Neural cell (in vitro differentiated cells): ENCODE results near the gene EMD. TPM values are rescaled to one million over a fixed set of nuclear protein-coding genes. Genes with fewer than 3 reads are reported as not detected.

Source experiments
- H2AFZ ChIP-seq: fragments of 200-600, 300-800 bp; sonication (generic), shearing (Covaris generic); 2 replicates; pipeline ENCODE4 v1.6.0; 2014; ENCODE audit warnings: low read depth, mild to moderate bottlenecking, antibody characterized with exemption, low read length, moderate library complexity
- H3F3A ChIP-seq: fragments of 200-600 bp; shearing (Covaris generic); 2 replicates; pipeline ENCODE4 v1.6.1; 2016; ENCODE audit warnings: mild to moderate bottlenecking, moderate library complexity, mixed read lengths, antibody characterized with exemption, low read length; ENCODE audit not compliant: insufficient read depth, poor library complexity, severe bottlenecking
- H3K27ac ChIP-seq: fragments of 200-600, 300-800 bp; sonication (generic), shearing (Covaris generic); 2 replicates; pipeline ENCODE4 v1.5.1; 2014; ENCODE audit warnings: mild to moderate bottlenecking, low read length, moderate library complexity
- H3K27me3 ChIP-seq: fragments of 300-800, 200-600 bp; sonication (generic), shearing (Covaris generic); 2 replicates; pipeline ENCODE4 v1.6.0; 2014; ENCODE audit warnings: mild to moderate bottlenecking, low read depth, low read length, moderate library complexity; ENCODE audit not compliant: insufficient read depth
- H3K36me3 ChIP-seq: fragments of 300-800, 200-600 bp; sonication (generic), shearing (Covaris generic); 2 replicates; pipeline ENCODE4 v1.5.1; 2014; ENCODE audit warnings: mild to moderate bottlenecking, antibody characterized with exemption, low read length, moderate library complexity; ENCODE audit not compliant: insufficient read depth
- H3K4me2 ChIP-seq: fragments of 300-800, 200-600 bp; sonication (generic), shearing (Covaris generic); 2 replicates; pipeline ENCODE4 v1.6.0; 2014; ENCODE audit warnings: mild to moderate bottlenecking, low read length
- H3K4me3 ChIP-seq: fragments of 300-800, 200-600 bp; sonication (generic), shearing (Covaris generic); 2 replicates; pipeline ENCODE4 v1.5.1; 2014; ENCODE audit warnings: mild to moderate bottlenecking, low read length, moderate library complexity
- H3K79me2 ChIP-seq: fragments of 200-600 bp; shearing (Covaris generic); replicated peaks from 2 replicates; pipeline ENCODE4 v1.6.0; 2014; ENCODE audit warnings: mild to moderate bottlenecking, low read length, moderate library complexity; ENCODE audit not compliant: insufficient read depth
- H3K9ac ChIP-seq: fragments of 300-800, 200-600 bp; sonication (generic), shearing (Covaris generic); 2 replicates; pipeline ENCODE4 v1.6.1; 2016; ENCODE audit warnings: mild to moderate bottlenecking, low read length, mixed read lengths
- H3K9me2 ChIP-seq: fragments of 200-600 bp; shearing (Covaris generic); 2 replicates; pipeline ENCODE4 v1.6.1; 2016; ENCODE audit warnings: mild to moderate bottlenecking, low read length, mixed read lengths; ENCODE audit not compliant: insufficient read depth
- H3K9me3 ChIP-seq: fragments of 200-600, 300-800 bp; sonication (generic), shearing (Covaris generic); 2 replicates; pipeline ENCODE4 v1.6.1; 2016; ENCODE audit warnings: mild to moderate bottlenecking, mixed run types, low read length, moderate library complexity, mixed read lengths
- H4K20me1 ChIP-seq: fragments of 200-600 bp; shearing (Covaris generic); 2 replicates; pipeline ENCODE4 v1.6.1; 2016; ENCODE audit warnings: mild to moderate bottlenecking, mixed run types; ENCODE audit not compliant: insufficient read depth
- EZH2 ChIP-seq: fragments of 200-600, 300-800 bp; shearing (Covaris generic), sonication (generic); IDR thresholded peaks from 2 replicates; pipeline ENCODE4 v1.6.1; 2014; ENCODE audit warnings: antibody characterized with exemption, low read length, borderline replicate concordance, mild to moderate bottlenecking; ENCODE audit not compliant: insufficient read depth, poor library complexity, severe bottlenecking
- POLR2AphosphoS5 ChIP-seq: IDR thresholded peaks from 2 replicates; pipeline ENCODE4 v1.6.1; 2012
- RAD21 ChIP-seq: fragments of 450-650 bp; conservative IDR thresholded peaks from 2 replicates; pipeline ENCODE4 v1.6.1; 2014; ENCODE audit warnings: antibody characterized with exemption, mild to moderate bottlenecking, moderate library complexity
- SMC3 ChIP-seq: fragments of 450-650 bp; conservative IDR thresholded peaks from 2 replicates; pipeline ENCODE4 v1.6.1; 2014; ENCODE audit warnings: antibody characterized with exemption, mild to moderate bottlenecking, moderate library complexity; ENCODE audit not compliant: poor library complexity
- TAF1 ChIP-seq: IDR thresholded peaks from 2 replicates; pipeline ENCODE4 v1.6.1; 2012; ENCODE audit warnings: low read depth
- polyA plus RNA-seq: library from polyadenylated mRNA; depleted of rRNA; stranded (reverse); fragments of >200 nt; gene quantifications from 2 replicates; pipeline ENCODE4 v1.2.3, GENCODE V29; 2014
- TF ChIP-seq, protein P1 (sequence below): fragments of 450-650 bp; IDR thresholded peaks from 2 replicates; pipeline ENCODE4 v1.5.1; 2014; ENCODE audit warnings: antibody characterized with exemption, mild to moderate bottlenecking, moderate library complexity; ENCODE audit not compliant: poor library complexity, severe bottlenecking

The EMD gene
- polyA plus RNA-seq, 1 donor from 2014 or later = 67.9 TPM

DNA sequence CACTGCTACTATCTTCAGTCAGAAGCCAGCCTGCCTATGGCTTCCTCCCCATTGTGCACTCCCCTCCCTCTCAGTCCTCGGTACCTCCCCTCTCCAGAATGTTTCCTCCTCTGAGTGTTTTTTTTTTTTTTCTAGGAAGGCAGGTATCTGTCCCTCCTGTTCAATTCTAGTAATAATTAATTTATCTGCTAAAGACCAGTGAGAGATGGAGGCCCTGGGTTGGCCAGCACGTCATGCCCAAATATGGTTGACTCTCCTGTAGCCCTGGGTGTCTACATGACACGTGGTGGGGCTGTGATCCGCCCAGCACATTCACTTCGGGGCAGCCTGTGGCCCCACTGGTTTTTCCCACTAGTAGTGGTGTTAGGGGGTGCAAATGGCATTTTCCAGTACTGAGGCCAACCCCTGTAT, 6.5 kb upstream of the EMD start:
- Histone ChIP-seq H3F3A (no peaks in the 10 kb centered on the region), H3K27me3 (no peaks in the 10 kb centered on the region), H3K9me2 (no peaks in the 10 kb centered on the region), H2AFZ (no peak overlapping the region), H3K36me3 (no peaks in the 10 kb centered on the region), H4K20me1 (no peaks in the 10 kb centered on the region), H3K9ac (no peak overlapping the region), H3K27ac (no peak overlapping the region), H3K4me3 (no peak overlapping the region), H3K79me2 (peaks cover 26% of the 10 kb centered on the region), H3K9me3 (no peaks in the 10 kb centered on the region), H3K4me2 (no peak overlapping the region)
- TF ChIP-seq EZH2 = no peak

DNA sequence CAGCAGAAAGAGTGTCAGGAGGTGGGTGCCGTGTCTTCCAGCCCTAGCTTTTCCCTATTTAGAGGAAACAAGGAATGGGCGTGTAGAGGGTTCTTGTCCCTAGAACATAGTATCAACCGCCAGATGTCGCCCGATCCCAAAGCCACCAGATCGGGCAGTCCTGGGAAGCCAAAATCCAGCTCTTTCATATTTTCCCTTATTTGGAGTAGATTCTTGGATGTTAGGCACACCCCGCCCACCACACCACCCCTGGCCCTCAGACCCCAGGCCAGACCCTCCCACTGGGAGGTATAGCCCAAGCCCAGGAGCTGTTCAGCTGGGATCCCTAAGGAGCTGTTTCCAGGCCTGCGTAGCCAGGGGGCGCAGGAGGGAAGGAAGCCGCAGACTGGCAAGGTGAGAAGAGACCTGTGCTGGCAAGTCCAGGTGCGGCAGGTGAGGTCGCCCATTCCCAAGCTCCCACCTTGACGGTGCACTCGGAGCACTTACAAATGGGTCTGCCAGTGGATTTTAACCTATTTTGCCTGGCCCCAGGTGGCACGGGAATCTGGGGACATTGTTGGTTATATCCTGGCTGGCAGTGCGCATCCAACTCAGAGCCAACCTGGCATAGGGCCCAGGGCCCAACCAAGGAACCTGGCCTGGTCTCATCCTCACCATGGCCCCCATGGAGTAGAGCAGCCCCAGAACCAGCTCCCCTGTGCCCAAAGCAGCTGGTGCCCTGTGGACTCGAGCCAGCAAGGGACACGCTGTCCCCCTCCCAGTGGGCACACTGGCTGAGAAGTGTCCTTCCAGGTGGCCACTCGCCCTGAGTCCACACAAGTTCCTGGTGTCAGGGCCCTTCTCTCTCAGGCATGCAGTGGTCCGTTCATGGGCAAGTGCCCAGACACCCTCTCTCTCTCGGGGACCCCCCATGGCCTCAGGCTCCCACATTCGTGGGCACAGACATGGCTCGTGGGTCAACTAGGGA, 5.5 kb upstream of the EMD start:
- Histone ChIP-seq H3K27me3 (no peaks in the 10 kb centered on the region), H3F3A (no peaks in the 10 kb centered on the region), H4K20me1 (no peaks in the 10 kb centered on the region), H3K9ac (peak overlapping the region; percentile 26), H3K9me3 (no peaks in the 10 kb centered on the region), H3K27ac (no peak overlapping the region), H3K9me2 (no peaks in the 10 kb centered on the region), H3K4me3 (peak overlapping the region; percentile 35), H3K36me3 (no peaks in the 10 kb centered on the region), H3K4me2 (no peak overlapping the region), H2AFZ (no peak overlapping the region), H3K79me2 (peaks cover 17% of the 10 kb centered on the region)
- peak; percentile 81 for TF ChIP-seq SMC3
- TF ChIP-seq EZH2 = no peak
- TF ChIP-seq, protein P1, sequence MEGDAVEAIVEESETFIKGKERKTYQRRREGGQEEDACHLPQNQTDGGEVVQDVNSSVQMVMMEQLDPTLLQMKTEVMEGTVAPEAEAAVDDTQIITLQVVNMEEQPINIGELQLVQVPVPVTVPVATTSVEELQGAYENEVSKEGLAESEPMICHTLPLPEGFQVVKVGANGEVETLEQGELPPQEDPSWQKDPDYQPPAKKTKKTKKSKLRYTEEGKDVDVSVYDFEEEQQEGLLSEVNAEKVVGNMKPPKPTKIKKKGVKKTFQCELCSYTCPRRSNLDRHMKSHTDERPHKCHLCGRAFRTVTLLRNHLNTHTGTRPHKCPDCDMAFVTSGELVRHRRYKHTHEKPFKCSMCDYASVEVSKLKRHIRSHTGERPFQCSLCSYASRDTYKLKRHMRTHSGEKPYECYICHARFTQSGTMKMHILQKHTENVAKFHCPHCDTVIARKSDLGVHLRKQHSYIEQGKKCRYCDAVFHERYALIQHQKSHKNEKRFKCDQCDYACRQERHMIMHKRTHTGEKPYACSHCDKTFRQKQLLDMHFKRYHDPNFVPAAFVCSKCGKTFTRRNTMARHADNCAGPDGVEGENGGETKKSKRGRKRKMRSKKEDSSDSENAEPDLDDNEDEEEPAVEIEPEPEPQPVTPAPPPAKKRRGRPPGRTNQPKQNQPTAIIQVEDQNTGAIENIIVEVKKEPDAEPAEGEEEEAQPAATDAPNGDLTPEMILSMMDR = peak; percentile 85
- TF ChIP-seq RAD21 = peak; percentile 63
- TF ChIP-seq TAF1 = no peak

DNA sequence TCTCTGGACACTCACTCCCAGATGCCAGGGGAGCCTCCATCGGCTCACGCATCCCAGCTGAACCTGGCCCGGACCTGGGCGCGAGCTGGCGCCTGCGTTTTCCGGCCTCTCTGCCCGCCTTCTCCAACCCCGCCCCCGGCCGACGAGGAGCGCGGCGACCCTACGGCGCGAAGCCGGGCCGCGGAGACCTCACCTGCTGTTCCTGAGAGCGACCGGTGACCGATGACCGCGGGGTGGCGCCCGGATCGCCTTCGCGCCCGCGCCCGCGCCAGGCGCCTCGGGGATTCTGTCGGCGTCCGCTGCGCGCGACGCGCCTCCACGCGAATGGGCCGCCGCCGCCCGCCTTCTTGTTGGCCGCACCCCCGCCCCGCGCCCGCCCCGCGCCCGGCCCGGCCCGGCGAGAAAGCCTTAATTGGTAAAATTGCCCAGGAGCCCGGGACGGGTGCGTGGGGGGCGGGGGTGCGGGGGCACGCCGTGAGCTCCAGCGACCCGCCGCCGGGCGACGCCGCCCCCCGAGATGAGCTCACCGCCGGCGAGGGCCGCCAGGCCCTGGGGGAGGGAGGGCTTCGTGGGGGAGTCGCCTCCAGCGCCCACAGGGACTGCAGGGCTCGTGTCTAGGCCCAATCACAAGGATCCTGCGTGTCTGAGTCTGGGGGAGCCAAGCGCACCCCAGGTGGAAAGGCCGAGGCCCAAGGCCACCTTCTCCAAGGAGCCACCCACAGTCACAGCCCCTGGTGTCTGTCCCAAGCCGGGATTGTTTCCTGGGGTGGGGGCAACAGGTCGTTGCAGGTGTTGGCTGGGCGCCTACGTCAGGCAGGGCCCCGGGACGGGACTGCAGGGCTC, 4.6 kb upstream of the EMD start, which contains the start of gene FLNA:
Gene FLNA (minus strand): TSS at position 322 of the 843 bp plus-strand sequence. CDS start 3,389 bp downstream, outside the sequence.
- Histone ChIP-seq H3K36me3 (no peaks in the 10 kb centered on the region), H3K4me2 (no peak within 1 kb of the TSS), H3F3A (no peaks in the 10 kb centered on the region), H3K79me2 (peaks cover 9% of the 10 kb centered on the region), H3K4me3 (peak within 1 kb of the TSS; percentile 35), H3K9ac (peak within 1 kb of the TSS; percentile 26), H3K27me3 (no peaks in the 10 kb centered on the region), H3K27ac (no peak within 1 kb of the TSS), H3K9me3 (no peaks in the 10 kb centered on the region), H2AFZ (no peak within 1 kb of the TSS), H3K9me2 (no peaks in the 10 kb centered on the region), H4K20me1 (no peaks in the 10 kb centered on the region)
- TF ChIP-seq TAF1 = no peak
- no peak for TF ChIP-seq RAD21
- no peak for TF ChIP-seq SMC3
- no peak for TF ChIP-seq POLR2AphosphoS5
- TF ChIP-seq, protein P1 = peak; percentile 34
